ENCODE data around the gene EPB41L1.

EPB41L1 gene

GRCh38 chr20:36147690-36148089, 6.8 kb upstream of the EPB41L1 start:
- Histone ChIP-seq H3K9me3 (ENCODE audit: control insufficient read depth, insufficient read depth, low read depth, low read length) (no peaks in the 10 kb centered on the region), H3K27ac (ENCODE audit: extremely low read depth, low read depth, low read length) (no peak overlapping the region), H3K4me1 (ENCODE audit: control insufficient read depth, insufficient read depth, low read length) (no peaks in the 10 kb centered on the region), H3K4me3 (ENCODE audit: low read depth, low read length) (no peak overlapping the region), H3K36me3 (ENCODE audit: control insufficient read depth in 2 of 2, insufficient read depth in 1 of 2, low read length in 2 of 2) (no peaks in the 10 kb centered on the region)
- TF ChIP-seq ZNF394 (tag by site-specific recombination; IDR thresholded peaks at IDR 0.05; ENCODE audit: borderline replicate concordance) (no peak), ZNF140 (tag by site-specific recombination; IDR thresholded peaks at IDR 0.05) (no peak), ZNF501 (tag by site-specific recombination; IDR thresholded peaks at IDR 0.05) (no peak), TSHZ1 (tag by site-specific recombination; IDR thresholded peaks at IDR 0.05; ENCODE audit: borderline replicate concordance) (no peak), ZNF585B (tag by site-specific recombination; IDR thresholded peaks at IDR 0.05) (no peak), ZNF112 (tag by site-specific recombination; IDR thresholded peaks at IDR 0.05) (no peak), KLF16 (tag by site-specific recombination; IDR thresholded peaks at IDR 0.05) (no peak), ZNF174 (tag by site-specific recombination; IDR thresholded peaks at IDR 0.05) (no peak), SETDB1 (IDR thresholded peaks at IDR 0.05; ENCODE audit: insufficient read length, low read length) (no peak), ZIC2 (tag by site-specific recombination; IDR thresholded peaks at IDR 0.05) (peak; percentile 39; the same call in 1 of the 2 replicates), YY2 (tag by site-specific recombination; IDR thresholded peaks at IDR 0.05) (no peak), ZNF514 (tag by site-specific recombination; IDR thresholded peaks at IDR 0.05) (no peak), SCRT2 (tag by site-specific recombination; IDR thresholded peaks at IDR 0.05) (0 out of 2 replicates have a peak, but pooled peaks have one; percentile 14)
- POLR2A ChIA-PET, result interaction anchor here (0.6 kb wide), 1 partner anchor 45 kb away, joined by 5 read pairs; no protein-coding TSS in a partner anchor
- CTCF ChIA-PET, result interaction anchor here (1.3 to 14.5 kb wide), 3 partner anchors 9 to 155 kb away, joined by 8 to 308 read pairs (median 31); no protein-coding TSS in a partner anchor

GRCh38 chr20:36148439-36148838, 6.1 kb upstream of the EPB41L1 start:
- H3K36me3 ChIP-seq (ENCODE audit: control insufficient read depth in 2 of 2, insufficient read depth in 1 of 2, low read length in 2 of 2), result no peaks in the 10 kb centered on the region
- TF ChIP-seq SALL2 (tag by site-specific recombination; IDR thresholded peaks at IDR 0.05; ENCODE audit: borderline replicate concordance) (no peak), ZBTB26 (tag by site-specific recombination; optimal IDR thresholded peaks at IDR 0.05) (no peak), ZNF398 (tag by site-specific recombination; IDR thresholded peaks at IDR 0.05) (no peak), ZNF223 (tag by site-specific recombination; IDR thresholded peaks at IDR 0.05) (no peak), ZNF670 (tag by site-specific recombination; IDR thresholded peaks at IDR 0.05; ENCODE audit: low read depth) (no peak), ZBTB1 (tag by site-specific recombination; IDR thresholded peaks at IDR 0.05) (no peak), ZNF366 (tag by site-specific recombination; conservative IDR thresholded peaks at IDR 0.05) (no peak), ZSCAN30 (tag by site-specific recombination; IDR thresholded peaks at IDR 0.05) (no peak), PBX3 (CRISPR knock-in tag; IDR thresholded peaks at IDR 0.05) (no peak), ZNF169 (tag by site-specific recombination; IDR thresholded peaks at IDR 0.05) (no peak), GLIS2 (tag by site-specific recombination; IDR thresholded peaks at IDR 0.05) (no peak), ZFP41 (tag by site-specific recombination; IDR thresholded peaks at IDR 0.05; ENCODE audit: borderline replicate concordance) (no peak)
- ChIA-PET POLR2A (no interaction called here), CTCF (interaction anchor here (0.6 to 14.5 kb wide), 3 partner anchors 10 to 155 kb away, joined by 3 to 308 read pairs (median 12); no protein-coding TSS in a partner anchor)
- H3K9me3 ChIP-seq (ENCODE audit: control insufficient read depth, insufficient read depth, low read depth, low read length), result no peaks in the 10 kb centered on the region
- H3K4me1 ChIP-seq (ENCODE audit: control insufficient read depth, insufficient read depth, low read length), result no peaks in the 10 kb centered on the region
- no peak overlapping the region for H3K4me3 ChIP-seq (ENCODE audit: low read depth, low read length)
- H3K27ac ChIP-seq (ENCODE audit: extremely low read depth, low read depth, low read length), result no peak overlapping the region
